Endothelial cell of umbilical vein (primary cell): Measurements from ENCODE around the gene BTN3A1. TPM values are rescaled to one million over a fixed set of nuclear protein-coding genes. Genes with fewer than 3 reads are reported as not detected.

Source experiments
- BruUV-seq: library from RNA; stranded (reverse); fragments of 400-500 nt; replicated peaks from 2 replicates; lab custom pipeline; 2021; lab: Mats Ljungman, UMichigan
- CTCF ChIA-PET: fragments of 300-600, 350-600 bp; sonication (Branson Sonifier 250); formaldehyde crosslinking; loops from one replicate; lab custom pipeline; 2021; ENCODE audit warnings: antibody characterized with exemption, inconsistent platforms; lab: Charles Lee
- POLR2A ChIA-PET: fragments of 300-600, 350-600 bp; sonication (Branson Sonifier 250); formaldehyde crosslinking; loops from one replicate; lab custom pipeline; 2021; ENCODE audit warnings: antibody characterized with exemption, inconsistent platforms; lab: Charles Lee
- DNase-seq: peaks from one replicate; pipeline ENCODE4 v3.0.0-alpha.2; 2011; ENCODE audit warnings: low read depth, low spot score
- FAIRE-seq: peaks from 2 replicates; lab custom pipeline; 2011; peaks lifted over from hg19 to GRCh38; lab: Jason Lieb, UNC
- H2AFZ ChIP-seq: 2 replicates; pipeline ENCODE4 v1.6.0; 2012; ENCODE audit warnings: low read depth, low read length, control low read depth, inconsistent platforms
- H3K27ac ChIP-seq: 2 replicates; pipeline ENCODE4 v1.5.1; 2011; ENCODE audit warnings: low read depth, mild to moderate bottlenecking, control low read depth, low read length, moderate library complexity; ENCODE audit not compliant: insufficient read depth
- H3K27me3 ChIP-seq, 2 experiments: 2 replicates each; pipeline versions ENCODE4 v1.6.0 to v1.6.1; 2011; ENCODE audit warnings: low read length in 2 of 2, mixed read lengths in 1 of 2; ENCODE audit not compliant: control insufficient read depth in 2 of 2, insufficient read depth in 2 of 2
- H3K36me3 ChIP-seq, 2 experiments: 2 replicates in 1 of 2; 3 replicates in 1 of 2; pipeline ENCODE4 v1.5.1; 2011; ENCODE audit warnings: low read length in 2 of 2, mild to moderate bottlenecking in 1 of 2, moderate library complexity in 1 of 2; ENCODE audit not compliant: control insufficient read depth in 2 of 2, insufficient read depth in 2 of 2; ENCODE audit errors: extremely low read depth in 1 of 2
- H3K4me1 ChIP-seq: 3 replicates; pipeline ENCODE4 v1.5.1; 2011; ENCODE audit warnings: mild to moderate bottlenecking, low read length; ENCODE audit not compliant: control insufficient read depth, insufficient read depth; ENCODE audit errors: extremely low read depth
- H3K4me2 ChIP-seq: 2 replicates; pipeline ENCODE4 v1.6.1; 2011; ENCODE audit warnings: low read length, control low read depth, mixed read lengths; ENCODE audit not compliant: insufficient read depth
- H3K4me3 ChIP-seq, 3 experiments: fragments of 200-600 bp in 1 of 3; sonication (generic), shearing (Covaris generic) in 1 of 3; replicated peaks in 1 of 3; 2 replicates each; pipeline ENCODE4 v1.5.1; 2011 to 2016; ENCODE audit warnings: control low read depth in 3 of 3, low read length in 3 of 3, mild to moderate bottlenecking in 2 of 3, inconsistent platforms in 1 of 3, low read depth in 1 of 3, moderate library complexity in 1 of 3; ENCODE audit not compliant: insufficient read depth in 1 of 3
- H3K79me2 ChIP-seq: 2 replicates; pipeline ENCODE4 v1.6.0; 2012; ENCODE audit warnings: low read length, inconsistent platforms; ENCODE audit not compliant: control insufficient read depth, insufficient read depth
- H3K9ac ChIP-seq: replicated peaks from 2 replicates; pipeline ENCODE3; 2011; ENCODE audit warnings: low read length, control low read depth; ENCODE audit not compliant: insufficient read depth; ENCODE audit errors: extremely low read depth
- H3K9me1 ChIP-seq: replicated peaks from 3 replicates; pipeline ENCODE4 v1.6.0; 2011; ENCODE audit warnings: mild to moderate bottlenecking, low read length; ENCODE audit not compliant: control insufficient read depth, insufficient read depth; ENCODE audit errors: extremely low read depth
- H3K9me3 ChIP-seq: replicated peaks from 2 replicates; pipeline ENCODE4 v1.5.1; 2012; ENCODE audit warnings: low read length, inconsistent platforms; ENCODE audit not compliant: control insufficient read depth, insufficient read depth
- H4K20me1 ChIP-seq: replicated peaks from 2 replicates; pipeline ENCODE3; 2011; ENCODE audit warnings: mild to moderate bottlenecking, low read length; ENCODE audit not compliant: control insufficient read depth, insufficient read depth; ENCODE audit errors: extremely low read depth
- EZH2 ChIP-seq: IDR thresholded peaks from 2 replicates; pipeline ENCODE4 v1.6.1; 2012; ENCODE audit warnings: borderline replicate concordance, low read depth, mild to moderate bottlenecking, moderate library complexity, low read length, inconsistent platforms; ENCODE audit not compliant: severe bottlenecking
- FOS ChIP-seq: IDR thresholded peaks from 2 replicates; pipeline ENCODE4 v1.6.1; 2011; ENCODE audit warnings: mild to moderate bottlenecking, low read length, moderate library complexity, borderline replicate concordance; ENCODE audit not compliant: insufficient read depth
- GATA2 ChIP-seq: IDR thresholded peaks from 2 replicates; pipeline ENCODE4 v1.7.0; 2011; ENCODE audit warnings: low read depth, mild to moderate bottlenecking, moderate library complexity, mixed read lengths, low read length; ENCODE audit not compliant: insufficient read length, insufficient read depth
- JUN ChIP-seq: IDR thresholded peaks from 2 replicates; pipeline ENCODE4 v1.6.1; 2011; ENCODE audit warnings: borderline replicate concordance, low read depth; ENCODE audit not compliant: insufficient read length, insufficient read depth
- MYC ChIP-seq: IDR thresholded peaks from one replicate; pipeline ENCODE4 v1.6.1; 2011; ENCODE audit warnings: mild to moderate bottlenecking, low read depth, low read length
- POLR2A ChIP-seq: IDR thresholded peaks from 2 replicates; pipeline ENCODE4 v1.6.1; 2012; ENCODE audit warnings: low read depth, mild to moderate bottlenecking, control low read depth, low read length
- POLR2AphosphoS5 ChIP-seq: IDR thresholded peaks from 2 replicates; pipeline ENCODE4 v1.6.1; 2012; ENCODE audit warnings: low read depth, mild to moderate bottlenecking, control low read depth, low read length, moderate library complexity; ENCODE audit not compliant: insufficient read depth
- dilution Hi-C: fragments of 300-500 bp; cut with MboI; formaldehyde crosslinking; loops from one replicate; pipeline ENCODE4 v1.15.0; 2019; ENCODE audit warnings: low sequenced_read_pairs; ENCODE audit not compliant: extremely low pct_ligation_motif_present
- intact Hi-C: fragments of 100-400 bp; cut with micrococcal nuclease; formaldehyde crosslinking; loops from one replicate; pipeline ENCODE4 v1.10.0; 2022
- polyA plus RNA-seq, 4 experiments: library from polyadenylated mRNA; depleted of rRNA in 3 of 4; stranded (reverse) in 3 of 4; unstranded in 1 of 4; fragments of >200 nt; gene quantifications; 2 replicates each; pipeline versions ENCODE4 v1.2.1 to v1.2.3, GENCODE V29; 2011 to 2012; ENCODE audit warnings: missing spikeins in 1 of 4
- total RNA-seq: library from RNA; stranded (reverse); gene quantifications from 2 replicates; pipeline ENCODE4 v1.2.3, GENCODE V29; 2021
- TF ChIP-seq, protein P1 (sequence below), 2 donors: IDR thresholded peaks; 1 replicate in 1 of 2; 2 replicates in 1 of 2; pipeline ENCODE4 v1.5.1; 2011; ENCODE audit warnings: low read length in 2 of 2, mild to moderate bottlenecking in 2 of 2, moderate library complexity in 2 of 2, control low read depth in 1 of 2, inconsistent platforms in 1 of 2, low read depth in 1 of 2; ENCODE audit not compliant: insufficient read depth in 1 of 2; ENCODE audit errors: extremely low read depth in 1 of 2
- TF ChIP-seq, protein P2 (sequence below): IDR thresholded peaks from 2 replicates; pipeline ENCODE4 v1.6.1; 2011; ENCODE audit not compliant: insufficient read depth, insufficient read length

The BTN3A1 gene
- total and polyA plus RNA-seq, 2 donors (not counting 3 experiments of a cell fraction or from before 2014, with no cell fraction given) = 7.6 to 12.1 TPM

GRCh38 chr6:26383624-26384417 lies 18.3 kb upstream of the BTN3A1 start:
- H3K9me1 ChIP-seq = no peaks in the 10 kb centered on the region
- no peaks in the 10 kb centered on the region for H3K27me3 ChIP-seq
- peak overlapping the region; percentile 56 for H3K27ac ChIP-seq
- H3K9me3 ChIP-seq = no peaks in the 10 kb centered on the region
- H4K20me1 ChIP-seq = no peaks in the 10 kb centered on the region
- ChIA-PET POLR2A (no interaction called here), CTCF (interaction anchor here (1.2 to 2.1 kb wide), 4 partner anchors 10 to 44 kb away, joined by 3 to 9 read pairs (median 6); no protein-coding TSS in a partner anchor)
- H2AFZ ChIP-seq = peak overlapping the region; percentile 89
- peaks cover 7% of the 10 kb centered on the region for H3K4me1 ChIP-seq
- no peaks in the 10 kb centered on the region for H3K79me2 ChIP-seq
- FAIRE-seq (peak; percentile 80), DNase-seq (peak; percentile 41)
- no peaks in the 10 kb centered on the region for H3K36me3 ChIP-seq
- TF ChIP-seq JUN (no peak), GATA2 (no peak), POLR2A (no peak), POLR2AphosphoS5 (no peak), MYC (no peak), FOS (no peak), EZH2 (no peak)
- TF ChIP-seq, protein P1, sequence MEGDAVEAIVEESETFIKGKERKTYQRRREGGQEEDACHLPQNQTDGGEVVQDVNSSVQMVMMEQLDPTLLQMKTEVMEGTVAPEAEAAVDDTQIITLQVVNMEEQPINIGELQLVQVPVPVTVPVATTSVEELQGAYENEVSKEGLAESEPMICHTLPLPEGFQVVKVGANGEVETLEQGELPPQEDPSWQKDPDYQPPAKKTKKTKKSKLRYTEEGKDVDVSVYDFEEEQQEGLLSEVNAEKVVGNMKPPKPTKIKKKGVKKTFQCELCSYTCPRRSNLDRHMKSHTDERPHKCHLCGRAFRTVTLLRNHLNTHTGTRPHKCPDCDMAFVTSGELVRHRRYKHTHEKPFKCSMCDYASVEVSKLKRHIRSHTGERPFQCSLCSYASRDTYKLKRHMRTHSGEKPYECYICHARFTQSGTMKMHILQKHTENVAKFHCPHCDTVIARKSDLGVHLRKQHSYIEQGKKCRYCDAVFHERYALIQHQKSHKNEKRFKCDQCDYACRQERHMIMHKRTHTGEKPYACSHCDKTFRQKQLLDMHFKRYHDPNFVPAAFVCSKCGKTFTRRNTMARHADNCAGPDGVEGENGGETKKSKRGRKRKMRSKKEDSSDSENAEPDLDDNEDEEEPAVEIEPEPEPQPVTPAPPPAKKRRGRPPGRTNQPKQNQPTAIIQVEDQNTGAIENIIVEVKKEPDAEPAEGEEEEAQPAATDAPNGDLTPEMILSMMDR (IDR thresholded peaks at IDR 0.05; ENCODE audit: extremely low read depth in 1 of 2, insufficient read depth in 1 of 2, low read depth in 1 of 2, low read length in 2 of 2) = no peak
- TF ChIP-seq, protein P2, sequence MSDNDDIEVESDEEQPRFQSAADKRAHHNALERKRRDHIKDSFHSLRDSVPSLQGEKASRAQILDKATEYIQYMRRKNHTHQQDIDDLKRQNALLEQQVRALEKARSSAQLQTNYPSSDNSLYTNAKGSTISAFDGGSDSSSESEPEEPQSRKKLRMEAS = no peak
- intact Hi-C loops = loop anchor here (1.0 kb wide), 1 partner anchor 73 kb away; the partner anchor contains the start of gene BTN2A1
- peak overlapping the region; percentile 91 for H3K9ac ChIP-seq
- TSS peak; percentile 34 for BruUV-seq
- dilution Hi-C loops = no loop called here
- H3K4me3 ChIP-seq = peak overlapping the region; percentile 59 to 87 (median 67)
- H3K4me2 ChIP-seq = peak overlapping the region; percentile 47
